Measurements from ENCODE around the gene RNF152.

Gene RNF152

DNA sequence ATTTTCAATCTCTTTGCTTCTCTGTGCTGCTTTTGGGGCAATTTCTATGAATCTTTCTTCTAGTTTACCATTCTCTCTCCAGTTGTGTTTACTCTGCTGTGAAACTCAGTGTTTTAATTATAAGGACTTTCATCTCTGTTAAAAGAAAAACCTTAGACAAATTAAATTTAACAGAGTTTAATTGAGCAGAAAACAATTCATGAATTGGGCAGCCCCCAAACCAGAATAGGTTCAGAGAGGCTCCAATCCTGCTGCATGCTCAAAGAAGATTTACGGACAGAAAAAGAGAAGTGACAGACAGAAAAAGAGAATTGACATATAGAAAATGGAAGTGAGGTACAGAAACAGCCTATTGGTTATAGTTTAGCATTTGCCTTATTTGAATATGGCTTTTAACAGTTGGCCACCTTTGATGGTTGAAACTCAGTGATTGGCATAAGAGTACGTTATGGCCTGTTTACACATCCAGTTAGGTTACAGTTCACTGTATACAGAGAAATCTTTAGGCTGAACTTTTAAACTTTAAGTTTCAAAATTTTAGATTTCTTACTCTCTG lies 120.4 kb downstream of the RNF152 start:
- no peak for TF ChIP-seq JUND (IDR thresholded peaks at IDR 0.05; ENCODE audit: low read depth)
- in situ Hi-C loops (cut with HindIII; ENCODE audit: low pct_unique_long_range_greater_than_20kb, low sequenced_read_pairs): no loop called here
- no peak for DNase-seq (ENCODE audit: low read depth in 1 of 2, low spot score in 1 of 2)

DNA sequence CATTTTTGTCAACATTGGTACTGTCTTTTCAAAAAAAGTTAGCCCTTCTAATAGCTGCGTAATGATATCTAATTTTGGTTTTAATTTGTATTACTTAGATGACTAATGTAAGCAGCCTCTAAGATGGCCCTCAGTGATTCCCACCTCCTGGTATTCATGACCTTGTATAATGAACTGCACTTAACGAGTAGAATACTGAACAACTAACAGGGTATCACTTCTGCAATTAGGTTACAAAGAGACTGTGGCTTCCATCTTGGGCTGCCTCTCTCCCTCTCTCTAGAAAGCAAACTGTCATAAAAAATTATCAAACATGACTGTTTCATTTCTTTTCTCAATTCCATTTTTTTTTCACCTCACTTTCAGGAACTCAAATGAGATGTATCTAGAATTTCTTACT lies 120.9 kb downstream of the RNF152 start:
- in situ Hi-C loops (cut with HindIII; ENCODE audit: low pct_unique_long_range_greater_than_20kb, low sequenced_read_pairs): no loop called here
- DNase-seq (ENCODE audit: low read depth in 1 of 2, low spot score in 1 of 2): no peak
- TF ChIP-seq JUND (IDR thresholded peaks at IDR 0.05; ENCODE audit: low read depth): no peak

GRCh38 chr18:61770279-61770678 lies 122.5 kb downstream of the RNF152 start:
- TF ChIP-seq JUND (IDR thresholded peaks at IDR 0.05; ENCODE audit: low read depth): no peak
- no peak for DNase-seq (ENCODE audit: low read depth in 1 of 2, low spot score in 1 of 2)
- in situ Hi-C loops (cut with HindIII; ENCODE audit: low pct_unique_long_range_greater_than_20kb, low sequenced_read_pairs): no loop called here

DNA sequence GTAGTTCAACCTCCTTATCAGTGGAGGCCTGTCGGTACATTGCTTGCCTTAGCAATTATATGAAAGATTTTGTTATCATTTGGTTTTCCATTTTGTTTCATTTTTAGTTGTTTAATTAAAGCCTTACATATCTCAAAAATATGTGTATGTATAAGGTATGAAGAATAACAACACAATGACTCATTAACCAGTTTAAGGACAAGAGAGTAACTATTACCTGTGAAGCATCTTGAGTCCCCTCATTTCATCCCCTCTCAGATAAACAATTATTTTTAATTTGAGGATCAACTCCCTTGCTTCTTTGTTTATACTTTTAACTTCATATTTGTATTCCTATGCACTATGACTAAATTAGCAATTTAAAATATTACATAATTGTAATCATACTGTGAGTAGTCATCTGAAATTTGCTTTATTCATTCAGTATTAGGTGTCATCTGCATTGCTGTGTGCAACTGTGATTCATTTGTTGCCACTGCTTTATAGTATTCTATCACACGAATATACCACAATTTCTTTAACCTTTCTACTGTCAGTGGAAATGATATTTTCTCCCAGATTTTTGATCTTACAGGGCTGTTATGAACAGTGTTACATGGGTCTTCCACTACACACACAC lies 126.4 kb downstream of the RNF152 start:
- DNase-seq (ENCODE audit: low read depth in 1 of 2, low spot score in 1 of 2): no peak
- in situ Hi-C loops (cut with HindIII; ENCODE audit: low pct_unique_long_range_greater_than_20kb, low sequenced_read_pairs): no loop called here
- TF ChIP-seq JUND (IDR thresholded peaks at IDR 0.05; ENCODE audit: low read depth): no peak

DNA sequence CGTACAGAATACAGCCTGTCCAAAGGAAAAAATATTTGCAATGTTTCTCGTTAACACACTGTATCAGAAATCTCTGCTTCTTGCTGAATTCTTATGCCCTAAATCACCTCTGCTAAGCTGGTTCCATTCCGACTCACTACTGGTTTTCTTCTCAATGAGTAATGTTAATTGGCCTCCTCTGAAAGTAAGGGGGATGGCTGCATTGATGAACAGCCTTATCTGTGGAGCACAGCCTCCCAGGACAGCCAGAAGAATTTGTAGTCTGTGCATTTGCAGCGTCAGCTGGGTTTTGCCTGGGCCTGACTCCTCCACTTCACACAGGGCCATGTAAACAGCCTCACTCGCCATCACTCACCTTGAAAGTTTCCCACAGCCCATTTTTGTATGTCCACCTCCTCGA lies 127.7 kb downstream of the RNF152 start:
- no peak for DNase-seq (ENCODE audit: low read depth in 1 of 2, low spot score in 1 of 2)
- no peak for TF ChIP-seq JUND (IDR thresholded peaks at IDR 0.05; ENCODE audit: low read depth)
- in situ Hi-C loops (cut with HindIII; ENCODE audit: low pct_unique_long_range_greater_than_20kb, low sequenced_read_pairs): no loop called here

DNA sequence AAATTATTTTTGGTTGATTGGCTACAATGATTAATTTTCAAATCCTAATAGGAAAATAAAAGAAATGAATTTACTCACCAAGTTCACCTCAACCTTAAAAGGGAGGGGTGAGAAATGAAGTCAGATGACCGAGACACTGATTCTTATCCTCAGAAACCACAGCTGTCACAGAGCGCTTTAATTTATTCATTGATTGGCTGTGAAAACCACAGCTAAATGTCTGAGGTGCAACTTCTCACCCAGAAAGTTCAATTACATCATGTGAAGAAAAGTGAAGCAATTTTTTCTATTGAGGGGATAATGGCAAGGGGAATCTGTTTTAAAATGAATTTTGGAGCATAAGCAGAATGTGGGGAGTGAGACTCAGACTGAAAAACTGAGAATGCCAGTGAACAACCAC lies 128.4 kb downstream of the RNF152 start:
- no peak for DNase-seq (ENCODE audit: low read depth in 1 of 2, low spot score in 1 of 2)
- TF ChIP-seq JUND (IDR thresholded peaks at IDR 0.05; ENCODE audit: low read depth): no peak
- in situ Hi-C loops (cut with HindIII; ENCODE audit: low pct_unique_long_range_greater_than_20kb, low sequenced_read_pairs): no loop called here

- no peak for DNase-seq (ENCODE audit: low read depth in 1 of 2, low spot score in 1 of 2)
- in situ Hi-C loops (cut with HindIII; ENCODE audit: low pct_unique_long_range_greater_than_20kb, low sequenced_read_pairs): no loop called here
- TF ChIP-seq JUND (IDR thresholded peaks at IDR 0.05; ENCODE audit: low read depth): no peak
Observed at GRCh38 chr18:61761875-61762274, 130.9 kb downstream of the RNF152 start.
